Dermis blood vessel endothelial cell (primary cell): ENCODE data around the gene CTTNBP2NL. TPM values are rescaled to one million over a fixed set of nuclear protein-coding genes. Genes with fewer than 3 reads are reported as not detected.
"Not testable (repeated sequence)": the region's sequence is repeated elsewhere in the genome, so short reads cannot be mapped to it uniquely, and the experiment has no call there.

ENCODE experiments used
- DNase-seq: peaks from one replicate; pipeline ENCODE4 v3.0.0; 2010
- total RNA-seq: library from RNA; depleted of rRNA; stranded (reverse); fragments of >200 nt; gene quantifications from 2 replicates; pipeline ENCODE4 v1.2.3, GENCODE V29; 2014

The CTTNBP2NL gene
- total RNA-seq, 1 donor from 2014 or later, result 23.8 TPM

DNA sequence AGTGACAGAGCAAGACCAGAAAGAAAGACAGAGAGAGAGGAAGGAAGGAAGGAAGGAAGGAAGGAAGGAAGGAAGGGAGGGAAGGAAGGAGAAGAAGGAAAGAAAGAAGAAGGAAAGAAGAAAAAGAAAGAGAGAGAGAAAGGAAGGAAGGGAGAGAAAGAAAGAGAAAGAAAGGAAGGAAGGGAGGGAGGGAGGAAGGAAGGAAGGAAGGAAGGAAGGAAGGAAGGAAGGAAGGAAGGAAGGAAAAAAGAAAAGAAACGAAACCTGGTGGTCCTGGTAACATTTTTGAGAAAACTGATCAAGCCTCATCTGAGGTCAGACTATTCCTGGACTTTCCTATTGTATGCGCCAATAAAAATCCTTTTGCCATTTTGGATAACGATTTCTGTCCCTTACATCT, 8.2 kb upstream of the CTTNBP2NL start:
- DNase-seq, result no peak

DNA sequence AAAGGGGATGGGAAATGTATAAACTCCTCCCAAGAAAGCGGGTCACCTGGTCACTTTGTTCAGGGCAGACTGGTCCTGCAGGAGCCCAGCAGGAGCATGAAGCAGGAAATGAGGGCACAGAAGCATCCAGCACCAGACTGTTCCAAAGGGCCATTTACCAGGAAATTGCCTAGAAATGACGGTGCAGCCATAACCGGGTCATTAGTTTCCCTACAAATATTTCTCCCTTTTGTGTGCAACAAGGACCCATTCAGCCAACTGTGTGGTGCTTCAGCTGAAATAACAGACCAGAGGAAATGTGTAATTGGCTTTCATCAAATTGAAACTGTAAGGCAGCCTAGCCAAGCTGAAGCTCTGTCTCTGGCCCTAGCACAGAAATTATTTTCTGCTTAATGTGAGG, 7.6 kb upstream of the CTTNBP2NL start:
- peak; percentile 97 for DNase-seq

DNA sequence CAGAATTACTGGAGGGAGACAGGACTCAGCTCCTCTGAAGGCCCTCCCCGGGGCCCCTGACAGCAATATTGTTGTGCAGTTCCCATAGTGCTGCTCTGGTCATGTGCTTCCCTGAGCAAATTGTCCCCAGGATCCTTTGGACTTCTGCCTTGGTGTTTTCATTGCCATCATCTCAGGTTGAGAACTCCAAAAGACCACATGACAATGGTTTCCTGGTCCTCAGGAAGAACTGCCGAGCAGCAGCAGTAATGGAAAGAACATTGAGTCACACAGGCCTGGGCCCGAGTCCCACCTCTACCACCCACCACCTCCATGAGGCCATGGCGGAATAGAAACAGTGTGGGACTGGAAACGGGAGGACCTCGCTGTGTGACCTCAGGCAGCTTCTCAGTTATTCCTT, 6.3 kb upstream of the CTTNBP2NL start:
- peak; percentile 89 for DNase-seq

- DNase-seq, result not testable (repeated sequence)
These were observed 5.7 kb upstream of the CTTNBP2NL start for GRCh38 chr1:112390335-112390734.

GRCh38 chr1:112390775-112391602, 5.0 kb upstream of the CTTNBP2NL start:
- DNase-seq, result peak; percentile 96

GRCh38 chr1:112391603-112391940, 4.4 kb upstream of the CTTNBP2NL start:
- no peak for DNase-seq

DNA sequence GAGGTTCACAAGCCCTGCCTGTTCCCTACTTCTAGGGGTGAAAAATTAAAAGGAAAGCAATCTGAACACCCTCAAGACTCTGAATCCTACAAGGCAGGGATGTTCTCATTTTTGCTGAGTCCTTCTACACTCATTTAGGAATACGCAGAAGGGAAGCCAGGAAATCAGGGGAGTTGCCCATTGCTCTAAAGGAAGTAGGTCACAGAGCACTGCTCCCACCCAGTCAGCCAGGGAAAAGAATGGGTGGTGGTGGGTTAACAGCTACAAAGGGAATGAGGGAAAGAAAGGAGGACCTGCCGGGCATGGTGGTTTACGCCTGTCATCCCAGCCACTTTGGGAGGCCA, 2.4 kb upstream of the CTTNBP2NL start:
- peak; percentile 86 for DNase-seq

- no peak for DNase-seq
These were observed 1.3 kb upstream of the CTTNBP2NL start for GRCh38 chr1:112394743-112395062.

- DNase-seq, result peak; percentile 32
These were observed 676 bp upstream of the CTTNBP2NL start for GRCh38 chr1:112395256-112395820.

- DNase-seq, result peak; percentile 54
These were observed 848 bp downstream of the CTTNBP2NL start for GRCh38 chr1:112396653-112397471.

GRCh38 chr1:112397841-112398240, 1.8 kb downstream of the CTTNBP2NL start:
- DNase-seq, result no peak

GRCh38 chr1:112399456-112399855, 3.4 kb downstream of the CTTNBP2NL start:
- DNase-seq, result peak; percentile 77

- not testable (repeated sequence) for DNase-seq
These were observed 4.7 kb downstream of the CTTNBP2NL start for GRCh38 chr1:112400706-112401105.

DNA sequence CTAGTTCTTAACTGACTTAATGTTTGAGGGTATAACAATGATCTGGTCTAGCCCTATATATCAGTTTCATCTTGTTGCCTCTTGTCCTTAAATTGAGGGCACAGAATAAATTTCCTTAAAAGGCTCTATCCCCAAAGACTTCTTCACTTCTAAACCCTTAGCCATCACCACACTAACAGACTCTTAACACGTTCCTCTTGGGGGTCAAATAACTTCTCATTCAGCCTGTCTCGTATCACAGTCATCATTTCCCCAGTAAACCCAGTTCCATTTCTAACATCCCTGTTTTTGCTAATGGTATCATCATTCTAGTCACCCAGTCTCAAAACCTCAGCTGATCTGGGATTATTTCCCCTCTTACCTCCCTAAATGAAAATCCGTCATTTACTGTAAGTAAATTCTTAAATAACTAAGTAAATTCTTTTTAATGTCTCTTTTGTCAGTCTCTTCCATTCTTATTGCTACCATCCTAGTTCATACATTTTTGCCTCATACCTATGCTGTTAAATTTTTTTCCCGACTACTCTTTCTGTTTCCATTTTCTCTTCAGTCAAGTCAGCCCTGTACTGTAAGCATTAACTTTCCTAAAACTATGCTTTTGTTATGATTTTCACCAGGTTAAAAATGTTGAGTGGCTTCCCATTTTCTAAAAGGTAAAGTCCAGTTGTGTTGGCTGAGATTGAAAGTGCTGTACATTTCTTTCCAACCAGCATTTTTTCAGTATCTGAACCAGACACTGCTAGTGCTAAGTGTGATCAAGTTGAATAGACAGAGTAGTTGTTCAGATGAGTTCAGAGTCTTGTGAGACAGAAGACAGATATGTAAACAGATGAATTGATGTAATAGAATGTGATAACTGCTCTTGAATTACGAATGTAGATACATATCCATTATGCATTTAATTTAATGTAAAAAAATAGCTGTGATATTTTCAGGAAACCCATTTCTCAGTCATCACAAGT, 6.9 kb downstream of the CTTNBP2NL start:
- DNase-seq, result no peak

DNA sequence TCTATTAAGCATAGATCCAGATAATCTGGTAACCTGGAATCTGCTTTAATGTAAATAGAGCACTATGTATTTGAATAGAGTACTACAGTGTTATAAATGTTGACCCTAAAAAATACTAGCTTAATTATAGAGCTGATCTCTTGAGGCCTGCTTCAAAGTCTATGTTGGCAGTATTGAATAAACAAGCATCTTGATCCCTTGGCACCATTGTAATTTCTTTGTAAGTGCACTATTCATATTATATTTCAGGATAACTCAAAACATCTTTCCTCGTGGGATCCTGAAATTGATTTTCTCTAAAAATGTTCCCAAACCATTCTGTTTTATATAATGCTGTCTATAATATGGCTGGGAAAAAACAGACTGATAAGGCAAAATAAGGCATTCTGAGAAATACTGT, 10.8 kb downstream of the CTTNBP2NL start:
- no peak for DNase-seq

GRCh38 chr1:112409414-112409813, 13.4 kb downstream of the CTTNBP2NL start:
- DNase-seq, result no peak

- DNase-seq, result no peak
These were observed 14.7 kb downstream of the CTTNBP2NL start for GRCh38 chr1:112410673-112411072.

- DNase-seq, result no peak
These were observed 21.3 kb downstream of the CTTNBP2NL start for GRCh38 chr1:112417271-112417670.

- DNase-seq, result no peak
These were observed 22.3 kb downstream of the CTTNBP2NL start for GRCh38 chr1:112418099-112418892.

GRCh38 chr1:112423207-112423606, 27.2 kb downstream of the CTTNBP2NL start:
- DNase-seq, result no peak

- DNase-seq, result not testable (repeated sequence)
These were observed 27.7 kb downstream of the CTTNBP2NL start for GRCh38 chr1:112423666-112424065.

- DNase-seq, result peak; percentile 31
These were observed 33.7 kb downstream of the CTTNBP2NL start for GRCh38 chr1:112429749-112430148.
